DND-41 (cell line): Measurements from ENCODE around the gene TFCP2.

ENCODE experiments used
- ATAC-seq: fragments of 200-7000 bp; cut with Tn5 transposase; 3 replicates; pipeline ENCODE4 v1.9.1; 2021; ENCODE audit warnings: low read depth; ENCODE audit not compliant: insufficient read depth
- DNase-seq: peaks from one replicate; pipeline ENCODE4 v3.0.0-alpha.2; 2020
- H2AFZ ChIP-seq: 2 replicates; pipeline ENCODE4 v1.6.0; 2012; ENCODE audit warnings: low read depth, low read length
- H3K27ac ChIP-seq: 2 replicates; pipeline ENCODE4 v1.5.1; 2012; ENCODE audit warnings: low read length, inconsistent platforms
- H3K27me3 ChIP-seq: fragments of 200-600 bp; sonication (generic); 2 replicates; pipeline ENCODE4 v1.6.0; 2012; ENCODE audit warnings: low read length, mild to moderate bottlenecking, inconsistent platforms; ENCODE audit not compliant: insufficient read depth, poor library complexity
- H3K36me3 ChIP-seq: 2 replicates; pipeline ENCODE4 v1.5.1; 2012; ENCODE audit warnings: low read length, inconsistent platforms; ENCODE audit not compliant: insufficient read depth
- H3K4me1 ChIP-seq: 2 replicates; pipeline ENCODE4 v1.5.1; 2012; ENCODE audit warnings: mild to moderate bottlenecking, low read length; ENCODE audit not compliant: insufficient read depth
- H3K4me2 ChIP-seq: 2 replicates; pipeline ENCODE4 v1.6.0; 2012; ENCODE audit warnings: mild to moderate bottlenecking, moderate library complexity, low read length, inconsistent platforms; ENCODE audit not compliant: insufficient read depth
- H3K4me3 ChIP-seq, 2 experiments: fragments of 200-600 bp in 1 of 2; shearing (Covaris generic) in 1 of 2; 2 replicates each; pipeline ENCODE4 v1.5.1; 2012 to 2016; ENCODE audit warnings: inconsistent platforms in 2 of 2, low read length in 2 of 2, mild to moderate bottlenecking in 2 of 2, low read depth in 1 of 2, moderate library complexity in 1 of 2
- H3K79me2 ChIP-seq: 2 replicates; pipeline ENCODE4 v1.6.0; 2012; ENCODE audit warnings: low read length, inconsistent platforms; ENCODE audit not compliant: insufficient read depth
- H3K9ac ChIP-seq: 2 replicates; pipeline ENCODE4 v1.6.0; 2012; ENCODE audit warnings: low read depth, mild to moderate bottlenecking, inconsistent platforms, low read length, moderate library complexity
- H3K9me3 ChIP-seq: 2 replicates; pipeline ENCODE4 v1.5.1; 2012; ENCODE audit warnings: low read length, moderate library complexity, mild to moderate bottlenecking, inconsistent platforms; ENCODE audit not compliant: insufficient read depth, severe bottlenecking
- H4K20me1 ChIP-seq: 2 replicates; pipeline ENCODE4 v1.6.0; 2012; ENCODE audit warnings: low read length; ENCODE audit not compliant: insufficient read depth
- EZH2 ChIP-seq: IDR thresholded peaks from 3 replicates; pipeline ENCODE4 v1.6.1; 2012; ENCODE audit warnings: borderline replicate concordance, low read depth, mild to moderate bottlenecking, moderate library complexity, low read length, inconsistent platforms; ENCODE audit not compliant: severe bottlenecking
- TF ChIP-seq, protein P1 (sequence below): IDR thresholded peaks from 2 replicates; pipeline ENCODE4 v1.5.1; 2012; ENCODE audit warnings: borderline replicate concordance, low read length, moderate library complexity, mild to moderate bottlenecking; ENCODE audit not compliant: poor library complexity, severe bottlenecking; ENCODE audit errors: extremely low read depth

TFCP2 gene

DNA sequence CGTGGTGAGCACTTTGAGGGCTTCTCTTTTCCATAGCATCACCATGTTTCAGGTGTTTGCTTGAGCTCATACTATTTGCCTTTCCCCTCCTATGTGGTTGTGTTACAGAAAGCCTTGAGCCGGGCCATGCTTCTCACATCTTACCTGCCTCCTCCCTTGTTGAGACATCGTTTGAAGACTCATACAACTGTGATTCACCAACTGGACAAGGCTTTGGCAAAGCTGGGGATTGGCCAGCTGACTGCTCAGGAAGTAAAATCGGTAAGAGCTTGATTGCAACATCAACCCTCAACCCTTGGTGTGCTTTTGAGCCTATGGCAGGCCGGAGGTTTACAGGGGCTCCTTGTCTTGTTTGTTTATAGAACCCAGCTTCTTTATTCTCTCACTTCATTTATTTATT, 116.7 kb downstream of the TFCP2 start:
- TF ChIP-seq, protein P1, sequence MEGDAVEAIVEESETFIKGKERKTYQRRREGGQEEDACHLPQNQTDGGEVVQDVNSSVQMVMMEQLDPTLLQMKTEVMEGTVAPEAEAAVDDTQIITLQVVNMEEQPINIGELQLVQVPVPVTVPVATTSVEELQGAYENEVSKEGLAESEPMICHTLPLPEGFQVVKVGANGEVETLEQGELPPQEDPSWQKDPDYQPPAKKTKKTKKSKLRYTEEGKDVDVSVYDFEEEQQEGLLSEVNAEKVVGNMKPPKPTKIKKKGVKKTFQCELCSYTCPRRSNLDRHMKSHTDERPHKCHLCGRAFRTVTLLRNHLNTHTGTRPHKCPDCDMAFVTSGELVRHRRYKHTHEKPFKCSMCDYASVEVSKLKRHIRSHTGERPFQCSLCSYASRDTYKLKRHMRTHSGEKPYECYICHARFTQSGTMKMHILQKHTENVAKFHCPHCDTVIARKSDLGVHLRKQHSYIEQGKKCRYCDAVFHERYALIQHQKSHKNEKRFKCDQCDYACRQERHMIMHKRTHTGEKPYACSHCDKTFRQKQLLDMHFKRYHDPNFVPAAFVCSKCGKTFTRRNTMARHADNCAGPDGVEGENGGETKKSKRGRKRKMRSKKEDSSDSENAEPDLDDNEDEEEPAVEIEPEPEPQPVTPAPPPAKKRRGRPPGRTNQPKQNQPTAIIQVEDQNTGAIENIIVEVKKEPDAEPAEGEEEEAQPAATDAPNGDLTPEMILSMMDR: no peak
- no peak for TF ChIP-seq EZH2
- no peaks in the 10 kb centered on the region for H3K9me3 ChIP-seq
- no peak overlapping the region for H3K4me3 ChIP-seq
- ATAC-seq (no peak), DNase-seq (no peak)
- no peak overlapping the region for H3K4me2 ChIP-seq
- no peak overlapping the region for H3K9ac ChIP-seq
- H3K4me1 ChIP-seq: peaks cover 6% of the 10 kb centered on the region
- no peak overlapping the region for H2AFZ ChIP-seq
- peaks cover 4% of the 10 kb centered on the region; the same call in 1 of the 2 replicates for H3K79me2 ChIP-seq
- no peaks in the 10 kb centered on the region; the same call in 1 of the 2 replicates for H4K20me1 ChIP-seq
- H3K36me3 ChIP-seq: peaks cover 82% of the 10 kb centered on the region
- H3K27me3 ChIP-seq: no peaks in the 10 kb centered on the region
- no peak overlapping the region for H3K27ac ChIP-seq

DNA sequence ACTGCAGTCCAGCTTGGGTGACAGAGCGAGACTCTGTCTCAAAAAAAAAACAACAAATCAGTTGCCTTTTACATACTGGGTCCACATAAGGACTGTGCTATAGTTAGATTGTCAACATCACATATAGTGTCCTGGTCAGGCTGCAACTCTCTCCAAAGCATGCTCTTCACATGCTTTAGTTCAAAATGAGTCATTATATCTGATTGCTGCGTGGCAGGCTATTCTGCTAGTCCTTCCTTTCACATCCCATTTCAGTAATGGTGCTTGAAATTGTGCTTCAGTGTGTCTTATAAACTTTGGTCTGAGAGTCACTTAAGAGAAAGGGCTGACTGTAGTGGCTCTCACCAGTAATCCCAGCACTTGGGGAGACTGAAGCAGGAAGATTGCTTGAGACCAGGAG, 117.9 kb downstream of the TFCP2 start:
- no peaks in the 10 kb centered on the region; the same call in 1 of the 2 replicates for H4K20me1 ChIP-seq
- no peak overlapping the region for H3K9ac ChIP-seq
- no peak overlapping the region for H3K4me2 ChIP-seq
- H3K4me3 ChIP-seq: no peak overlapping the region
- H2AFZ ChIP-seq: no peak overlapping the region
- no peak overlapping the region for H3K27ac ChIP-seq
- ATAC-seq (no peak), DNase-seq (no peak)
- peaks cover 76% of the 10 kb centered on the region for H3K36me3 ChIP-seq
- no peaks in the 10 kb centered on the region for H3K27me3 ChIP-seq
- peaks cover 9% of the 10 kb centered on the region; the same call in 1 of the 2 replicates for H3K79me2 ChIP-seq
- peaks cover 12% of the 10 kb centered on the region for H3K4me1 ChIP-seq
- TF ChIP-seq, protein P1: no peak
- no peak for TF ChIP-seq EZH2
- H3K9me3 ChIP-seq: no peaks in the 10 kb centered on the region

DNA sequence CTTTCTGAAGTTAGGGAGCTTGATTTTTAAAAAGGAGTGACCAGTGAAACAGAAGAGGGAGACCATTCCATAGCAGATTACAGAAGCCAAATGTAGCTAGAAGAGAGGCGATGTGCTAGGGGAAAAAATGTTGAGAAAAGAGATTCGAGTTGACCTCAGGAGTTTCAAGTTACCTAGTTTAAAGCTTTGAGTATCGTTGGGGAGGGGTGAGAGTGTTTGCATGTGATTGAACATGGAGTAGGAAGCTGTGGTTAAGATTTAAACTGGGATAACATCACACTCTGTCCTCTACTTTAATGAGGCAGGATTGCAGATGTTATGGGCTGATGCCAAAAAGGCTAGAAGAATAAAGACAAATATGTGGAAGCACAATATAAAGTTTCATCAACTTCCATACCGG, 121.1 kb downstream of the TFCP2 start:
- H3K79me2 ChIP-seq: peaks cover 27% of the 10 kb centered on the region
- no peak overlapping the region; the same call in 1 of the 2 replicates for H3K27ac ChIP-seq
- H3K4me1 ChIP-seq: peaks cover 31% of the 10 kb centered on the region
- no peak for TF ChIP-seq EZH2
- TF ChIP-seq, protein P1: no peak
- H3K36me3 ChIP-seq: peaks cover 49% of the 10 kb centered on the region
- ATAC-seq (no peak), DNase-seq (peak; percentile 20)
- no peak overlapping the region for H2AFZ ChIP-seq
- H3K27me3 ChIP-seq: no peaks in the 10 kb centered on the region
- H3K4me3 ChIP-seq: no peak overlapping the region
- H3K9me3 ChIP-seq: no peaks in the 10 kb centered on the region
- H3K4me2 ChIP-seq: no peak overlapping the region
- H4K20me1 ChIP-seq: no peaks in the 10 kb centered on the region; the same call in 1 of the 2 replicates
- no peak overlapping the region for H3K9ac ChIP-seq
